Right lobe of liver (tissue), 4 donors: ENCODE data around the gene RRM2.
A peak's percentile ranks its signal among the peaks of the same experiment; 100 is the strongest.

Experiments used
- POLR2A ChIP-seq: fragments of 450-650 bp; IDR thresholded peaks from one replicate; pipeline ENCODE4 v1.6.1; 2017; ENCODE audit warnings: antibody characterized with exemption, mild to moderate bottlenecking
- TF ChIP-seq, protein P1 (sequence below), 4 donors: fragments of 200-600 bp in 3 of 4; fragments of 450-650 bp in 1 of 4; IDR thresholded peaks; one replicate each; pipeline versions ENCODE4 v1.5.1 to v1.8.0; 2016 to 2022; ENCODE audit warnings: antibody characterized with exemption in 4 of 4, mild to moderate bottlenecking in 2 of 4
- donor health status: DM: no; HTN: no; CAD: no.
- donor health status: DM: no; HTN: no; CAD: no.
- donor health status: DM: no; HTN: yes; CAD: no.

DNA sequence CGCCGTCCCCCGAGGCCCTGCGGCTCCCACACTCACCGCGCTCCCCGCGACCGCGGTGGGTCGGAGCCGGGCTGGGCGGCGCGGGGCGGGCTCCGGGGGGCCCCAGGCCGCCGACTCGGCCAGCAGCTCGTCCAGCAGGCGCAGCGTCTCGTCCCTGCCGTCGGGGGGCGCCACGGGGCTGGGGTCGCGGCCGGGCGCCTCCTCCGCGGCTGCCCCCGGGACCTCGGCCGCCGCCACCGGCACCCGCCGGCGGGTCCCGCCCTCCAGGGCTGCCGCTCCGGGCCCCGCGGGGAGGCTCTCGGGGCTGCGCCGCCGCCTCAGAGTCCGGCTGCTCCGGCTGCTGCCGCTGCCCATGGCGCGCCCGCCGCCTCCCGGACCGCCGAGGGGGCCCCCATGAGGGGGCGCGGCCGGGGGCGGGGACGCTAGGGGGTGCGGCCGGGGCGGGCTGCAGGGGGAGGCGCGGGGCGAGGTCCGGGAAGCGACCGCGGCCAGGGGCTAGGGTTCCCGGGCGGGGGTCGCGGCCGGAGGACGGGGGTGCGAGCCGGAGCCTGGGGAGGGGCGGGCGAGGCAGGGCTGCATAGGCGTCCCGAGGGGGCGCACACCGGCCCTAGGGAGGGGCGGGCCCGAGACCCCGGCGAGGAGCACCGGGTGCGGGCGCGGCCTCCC lies 42.5 kb upstream of the RRM2 start, which contains the start of gene CYS1:
- TF ChIP-seq POLR2A, result no peak
- TF ChIP-seq, protein P1, sequence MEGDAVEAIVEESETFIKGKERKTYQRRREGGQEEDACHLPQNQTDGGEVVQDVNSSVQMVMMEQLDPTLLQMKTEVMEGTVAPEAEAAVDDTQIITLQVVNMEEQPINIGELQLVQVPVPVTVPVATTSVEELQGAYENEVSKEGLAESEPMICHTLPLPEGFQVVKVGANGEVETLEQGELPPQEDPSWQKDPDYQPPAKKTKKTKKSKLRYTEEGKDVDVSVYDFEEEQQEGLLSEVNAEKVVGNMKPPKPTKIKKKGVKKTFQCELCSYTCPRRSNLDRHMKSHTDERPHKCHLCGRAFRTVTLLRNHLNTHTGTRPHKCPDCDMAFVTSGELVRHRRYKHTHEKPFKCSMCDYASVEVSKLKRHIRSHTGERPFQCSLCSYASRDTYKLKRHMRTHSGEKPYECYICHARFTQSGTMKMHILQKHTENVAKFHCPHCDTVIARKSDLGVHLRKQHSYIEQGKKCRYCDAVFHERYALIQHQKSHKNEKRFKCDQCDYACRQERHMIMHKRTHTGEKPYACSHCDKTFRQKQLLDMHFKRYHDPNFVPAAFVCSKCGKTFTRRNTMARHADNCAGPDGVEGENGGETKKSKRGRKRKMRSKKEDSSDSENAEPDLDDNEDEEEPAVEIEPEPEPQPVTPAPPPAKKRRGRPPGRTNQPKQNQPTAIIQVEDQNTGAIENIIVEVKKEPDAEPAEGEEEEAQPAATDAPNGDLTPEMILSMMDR (IDR thresholded peaks at IDR 0.05), result peak in 2 of 4 donors; percentile 11 to 30
